ENCODE results near the gene LPCAT2. TPM values are rescaled to one million over a fixed set of nuclear protein-coding genes. Genes with fewer than 3 reads are reported as not detected.

Gene LPCAT2
- total and polyA plus RNA-seq, 2 of the 13 experiments (the other 11 are each of a cell fraction or from before 2014, with no cell fraction given): 9.9 to 17.6 TPM

GRCh38 chr16:55508941-55509931 lies at the start of gene LPCAT2 (continued):
- TF ChIP-seq, protein P1, sequence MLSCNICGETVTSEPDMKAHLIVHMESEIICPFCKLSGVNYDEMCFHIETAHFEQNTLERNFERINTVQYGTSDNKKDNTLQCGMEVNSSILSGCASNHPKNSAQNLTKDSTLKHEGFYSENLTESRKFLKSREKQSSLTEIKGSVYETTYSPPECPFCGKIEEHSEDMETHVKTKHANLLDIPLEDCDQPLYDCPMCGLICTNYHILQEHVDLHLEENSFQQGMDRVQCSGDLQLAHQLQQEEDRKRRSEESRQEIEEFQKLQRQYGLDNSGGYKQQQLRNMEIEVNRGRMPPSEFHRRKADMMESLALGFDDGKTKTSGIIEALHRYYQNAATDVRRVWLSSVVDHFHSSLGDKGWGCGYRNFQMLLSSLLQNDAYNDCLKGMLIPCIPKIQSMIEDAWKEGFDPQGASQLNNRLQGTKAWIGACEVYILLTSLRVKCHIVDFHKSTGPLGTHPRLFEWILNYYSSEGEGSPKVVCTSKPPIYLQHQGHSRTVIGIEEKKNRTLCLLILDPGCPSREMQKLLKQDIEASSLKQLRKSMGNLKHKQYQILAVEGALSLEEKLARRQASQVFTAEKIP (CRISPR knock-in tag; IDR thresholded peaks at IDR 0.05; ENCODE audit: borderline replicate concordance): no peak
- TF ChIP-seq GZF1 (CRISPR knock-in tag; IDR thresholded peaks at IDR 0.05) (no peak), THRA (CRISPR knock-in tag; IDR thresholded peaks at IDR 0.05; ENCODE audit: borderline replicate concordance) (no peak), SIX1 (CRISPR knock-in tag; IDR thresholded peaks at IDR 0.05; ENCODE audit: borderline replicate concordance) (no peak), NFYC (CRISPR knock-in tag; IDR thresholded peaks at IDR 0.05) (no peak), CENPBD1 (CRISPR knock-in tag; IDR thresholded peaks at IDR 0.05; ENCODE audit: borderline replicate concordance, low read depth) (no peak), SNRNP70 (IDR thresholded peaks at IDR 0.05; ENCODE audit: low read depth, low read length) (no peak), ZC3H13 (CRISPR knock-in tag; IDR thresholded peaks at IDR 0.05) (no peak), MIXL1 (CRISPR knock-in tag; IDR thresholded peaks at IDR 0.05) (no peak), POLR2AphosphoS5 (IDR thresholded peaks at IDR 0.05; ENCODE audit: low read depth, low read length) (peak; percentile 83), FOXM1 (CRISPR knock-in tag; IDR thresholded peaks at IDR 0.05) (no peak), YEATS2 (CRISPR knock-in tag; IDR thresholded peaks at IDR 0.05; ENCODE audit: borderline replicate concordance) (no peak), CBFB (CRISPR knock-in tag; IDR thresholded peaks at IDR 0.05) (no peak), GTF2F1 (IDR thresholded peaks at IDR 0.05; ENCODE audit: low read length) (no peak), CSRNP2 (CRISPR knock-in tag; conservative IDR thresholded peaks at IDR 0.05; ENCODE audit: low read depth) (no peak), ERF (CRISPR knock-in tag; IDR thresholded peaks at IDR 0.05) (no peak)
- TF ChIP-seq, protein P2, sequence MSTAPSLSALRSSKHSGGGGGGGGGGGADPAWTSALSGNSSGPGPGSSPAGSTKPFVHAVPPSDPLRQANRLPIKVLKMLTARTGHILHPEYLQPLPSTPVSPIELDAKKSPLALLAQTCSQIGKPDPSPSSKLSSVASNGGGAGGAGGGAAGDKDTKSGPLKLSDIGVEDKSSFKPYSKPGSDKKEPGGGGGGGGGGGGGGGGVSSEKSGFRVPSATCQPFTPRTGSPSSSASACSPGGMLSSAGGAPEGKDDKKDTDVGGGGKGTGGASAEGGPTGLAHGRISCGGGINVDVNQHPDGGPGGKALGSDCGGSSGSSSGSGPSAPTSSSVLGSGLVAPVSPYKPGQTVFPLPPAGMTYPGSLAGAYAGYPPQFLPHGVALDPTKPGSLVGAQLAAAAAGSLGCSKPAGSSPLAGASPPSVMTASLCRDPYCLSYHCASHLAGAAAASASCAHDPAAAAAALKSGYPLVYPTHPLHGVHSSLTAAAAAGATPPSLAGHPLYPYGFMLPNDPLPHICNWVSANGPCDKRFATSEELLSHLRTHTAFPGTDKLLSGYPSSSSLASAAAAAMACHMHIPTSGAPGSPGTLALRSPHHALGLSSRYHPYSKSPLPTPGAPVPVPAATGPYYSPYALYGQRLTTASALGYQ (CRISPR knock-in tag; IDR thresholded peaks at IDR 0.05): no peak
- TF ChIP-seq, protein P3, sequence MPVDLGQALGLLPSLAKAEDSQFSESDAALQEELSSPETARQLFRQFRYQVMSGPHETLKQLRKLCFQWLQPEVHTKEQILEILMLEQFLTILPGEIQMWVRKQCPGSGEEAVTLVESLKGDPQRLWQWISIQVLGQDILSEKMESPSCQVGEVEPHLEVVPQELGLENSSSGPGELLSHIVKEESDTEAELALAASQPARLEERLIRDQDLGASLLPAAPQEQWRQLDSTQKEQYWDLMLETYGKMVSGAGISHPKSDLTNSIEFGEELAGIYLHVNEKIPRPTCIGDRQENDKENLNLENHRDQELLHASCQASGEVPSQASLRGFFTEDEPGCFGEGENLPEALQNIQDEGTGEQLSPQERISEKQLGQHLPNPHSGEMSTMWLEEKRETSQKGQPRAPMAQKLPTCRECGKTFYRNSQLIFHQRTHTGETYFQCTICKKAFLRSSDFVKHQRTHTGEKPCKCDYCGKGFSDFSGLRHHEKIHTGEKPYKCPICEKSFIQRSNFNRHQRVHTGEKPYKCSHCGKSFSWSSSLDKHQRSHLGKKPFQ (CRISPR knock-in tag; IDR thresholded peaks at IDR 0.05; ENCODE audit: insufficient replicate concordance): no peak
- TF ChIP-seq, protein P4, sequence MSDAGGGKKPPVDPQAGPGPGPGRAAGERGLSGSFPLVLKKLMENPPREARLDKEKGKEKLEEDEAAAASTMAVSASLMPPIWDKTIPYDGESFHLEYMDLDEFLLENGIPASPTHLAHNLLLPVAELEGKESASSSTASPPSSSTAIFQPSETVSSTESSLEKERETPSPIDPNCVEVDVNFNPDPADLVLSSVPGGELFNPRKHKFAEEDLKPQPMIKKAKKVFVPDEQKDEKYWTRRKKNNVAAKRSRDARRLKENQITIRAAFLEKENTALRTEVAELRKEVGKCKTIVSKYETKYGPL (CRISPR knock-in tag; IDR thresholded peaks at IDR 0.05): peak; percentile 72; the same call in 1 of the 2 replicates

Measured in HepG2 (cell line).